Activated CD8-positive, alpha-beta memory T cell treated with anti-CD3 and anti-CD28 coated beads, Interleukin-2, amount 50 U/mL, for 1 hour (primary cell): Measurements from ENCODE around the gene EFL1.

Source experiments
- DNase-seq: peaks from one replicate; pipeline ENCODE4 v3.0.0-alpha.2; 2020; ENCODE audit errors: extremely low read depth

EFL1 gene

DNA sequence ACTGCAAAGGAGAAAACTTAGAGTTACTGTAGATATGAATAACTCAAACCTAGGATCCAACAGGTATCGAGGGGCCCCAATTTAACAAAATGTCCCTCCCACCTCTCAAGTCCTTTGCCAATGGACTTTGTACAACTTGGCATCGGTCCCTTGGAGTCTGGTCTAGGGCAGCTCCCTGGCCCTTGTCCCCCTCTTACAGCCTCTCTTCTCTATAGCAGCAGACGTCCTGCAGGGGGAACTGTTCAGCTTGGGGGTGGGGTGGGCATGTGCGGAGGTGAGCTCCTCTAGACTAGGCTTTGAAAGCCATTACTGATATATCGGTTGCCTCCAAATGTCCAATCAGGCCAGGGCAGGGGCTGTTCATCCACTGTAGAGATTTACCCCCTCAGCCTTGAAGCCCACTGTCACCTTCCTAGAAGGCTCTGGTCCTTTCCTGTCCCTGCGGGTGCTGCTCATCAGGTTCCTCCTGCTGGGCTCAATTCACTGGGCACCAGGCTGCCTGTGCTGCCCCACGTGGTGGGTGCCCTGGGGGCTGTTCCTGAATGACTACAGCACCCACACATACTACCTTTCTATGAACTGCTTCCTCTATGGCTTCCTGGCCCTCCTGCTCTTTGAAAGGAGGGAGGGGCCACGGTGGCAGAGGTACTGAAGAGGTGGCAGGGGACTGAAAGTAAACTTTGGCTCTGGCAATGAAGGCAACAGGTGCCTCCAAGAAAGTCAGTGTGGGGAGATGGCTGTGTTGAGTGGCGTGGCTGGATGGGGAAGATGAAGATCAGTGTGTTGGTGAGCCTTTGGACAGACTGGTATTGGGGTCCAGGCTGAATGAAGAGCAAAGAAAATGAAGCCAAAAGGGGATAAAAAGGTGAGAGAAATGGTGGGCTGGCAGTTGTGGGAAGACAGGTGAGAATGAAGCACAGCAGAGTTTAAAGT, 137.9 kb downstream of the EFL1 start:
- DNase-seq, result no peak

DNA sequence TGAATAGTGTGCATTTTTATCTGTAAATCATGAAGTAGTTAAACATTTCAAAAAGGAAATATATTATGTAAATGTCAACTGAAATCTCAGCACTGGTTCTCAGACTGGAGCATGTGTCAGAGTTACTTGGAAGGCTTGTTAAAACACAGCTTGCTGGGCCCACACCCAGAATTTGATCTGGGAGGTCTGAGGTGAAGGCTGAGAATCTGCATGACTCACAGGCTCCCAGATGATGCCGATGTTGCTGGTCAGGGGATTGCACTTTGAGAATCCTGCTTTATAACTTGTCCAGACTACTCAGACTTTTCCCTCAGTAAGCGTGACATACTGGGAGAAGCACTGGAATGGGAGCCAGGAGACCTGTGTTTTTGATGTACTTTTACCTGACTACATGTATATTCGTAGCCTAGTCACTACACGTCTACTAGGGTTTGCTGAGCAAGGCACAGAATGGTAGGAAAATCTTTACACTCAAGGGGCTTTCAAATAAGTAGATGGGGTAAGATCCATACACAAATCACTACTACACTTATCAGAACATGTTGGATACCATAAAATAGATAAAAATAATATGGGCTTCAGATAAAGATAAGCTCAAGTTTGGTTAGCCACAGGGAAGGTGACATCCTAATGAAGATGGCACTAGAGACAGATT, 139.7 kb downstream of the EFL1 start:
- DNase-seq, result no peak

DNA sequence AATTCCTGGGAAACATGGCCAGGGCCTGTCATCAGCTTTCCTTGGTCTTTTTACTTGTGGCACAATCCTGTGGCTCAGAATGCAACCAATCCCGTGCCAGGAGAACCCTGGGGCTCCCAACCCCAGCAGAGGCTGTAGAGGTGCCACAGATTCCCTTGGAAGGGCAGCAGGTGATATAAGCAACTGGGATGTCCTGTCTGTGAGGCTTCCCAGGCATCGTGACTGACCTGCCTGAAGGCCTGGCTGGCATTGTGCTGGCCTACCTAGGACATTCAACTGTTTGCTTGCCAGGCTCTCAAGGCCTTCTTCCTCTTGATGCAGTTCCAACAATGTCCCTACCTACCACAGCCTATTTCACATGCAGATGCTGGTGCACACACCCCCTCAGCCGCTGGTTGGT, 144.5 kb downstream of the EFL1 start:
- no peak for DNase-seq

DNA sequence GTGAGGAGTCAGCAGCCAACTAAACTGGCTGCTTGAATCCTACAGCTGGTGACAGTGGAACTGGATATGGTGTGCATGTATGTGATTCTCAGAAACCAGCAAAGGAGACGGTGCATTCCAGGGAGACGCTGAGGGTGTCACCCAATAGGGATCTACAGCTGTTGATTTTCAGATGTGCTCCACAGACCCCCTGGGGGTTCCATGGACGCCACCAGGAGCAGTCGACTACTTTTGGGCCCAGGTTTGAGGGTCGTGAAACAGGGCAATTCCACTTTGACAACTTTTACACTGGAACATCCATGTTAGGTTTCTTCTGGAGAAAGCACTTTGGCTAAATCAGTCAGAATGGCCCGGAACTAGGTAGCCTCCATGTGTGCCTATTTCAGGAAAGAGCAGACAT, 145.2 kb downstream of the EFL1 start:
- DNase-seq, result no peak

DNA sequence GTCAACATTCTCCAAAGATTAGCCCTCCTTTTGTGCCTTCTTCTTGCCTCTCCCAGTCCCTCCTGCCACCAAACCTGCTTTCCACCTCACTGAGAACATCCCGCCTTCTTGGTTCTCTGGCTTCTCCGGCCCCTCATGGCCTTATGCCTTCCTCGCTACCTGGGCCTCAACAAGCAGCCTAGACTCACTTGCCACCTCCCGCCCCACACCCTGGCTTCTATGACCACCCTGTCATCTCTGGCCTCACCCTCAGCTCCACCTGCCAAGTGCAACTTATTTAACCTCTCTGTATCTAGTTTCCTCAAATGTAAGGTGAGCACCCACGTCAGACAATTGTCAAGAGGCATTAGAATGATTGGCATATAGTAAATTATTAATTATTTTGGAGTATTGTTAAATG, 147.9 kb downstream of the EFL1 start:
- no peak for DNase-seq

DNA sequence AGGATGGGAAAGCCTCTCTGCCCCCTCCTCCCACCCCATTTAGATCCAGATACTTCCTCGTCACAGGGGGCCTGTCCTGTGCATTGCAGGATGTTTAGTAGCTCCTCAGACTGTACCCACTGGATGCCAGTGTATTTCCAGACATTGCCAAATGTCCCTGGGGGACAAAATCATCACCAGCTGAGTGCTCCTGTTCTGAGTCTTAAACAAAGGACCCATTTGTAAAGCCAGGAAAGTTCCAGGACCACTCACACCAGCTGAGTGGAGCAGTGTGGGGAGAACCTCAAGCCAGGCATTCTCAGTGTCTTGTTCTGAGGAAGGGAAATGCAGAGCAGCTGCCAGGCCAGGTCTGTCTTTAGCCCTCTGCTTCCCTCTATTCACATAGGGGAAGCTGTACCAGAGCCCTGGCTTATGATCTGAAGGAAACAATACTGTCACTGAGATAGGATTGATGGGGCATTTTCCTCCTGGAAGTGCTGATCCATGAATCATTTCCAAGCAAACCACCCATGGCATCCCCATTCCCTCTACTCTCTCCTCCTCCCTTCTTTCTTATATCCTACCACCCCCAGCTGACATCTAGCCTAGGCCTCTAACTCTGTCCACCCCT, 149.3 kb downstream of the EFL1 start:
- DNase-seq, result no peak

DNA sequence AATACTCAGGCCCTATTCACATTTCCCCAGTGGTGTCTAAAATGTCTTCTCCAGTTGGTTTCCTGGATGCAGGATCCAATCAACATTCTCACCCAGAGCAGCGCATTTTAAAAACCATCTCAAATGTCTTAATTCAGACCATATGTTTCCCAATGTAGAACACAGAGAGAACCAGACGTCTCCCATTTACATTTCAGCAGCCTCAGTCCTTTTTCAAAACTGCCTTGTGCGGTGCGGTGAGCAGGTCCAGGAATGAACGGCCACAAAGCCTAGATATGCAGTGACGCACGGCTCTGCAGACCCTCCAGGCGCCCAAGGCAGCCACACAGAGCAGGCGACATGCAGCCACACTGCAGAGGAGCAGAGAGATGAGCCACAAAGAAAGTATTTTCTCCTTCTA, 150.6 kb downstream of the EFL1 start:
- DNase-seq, result no peak

DNA sequence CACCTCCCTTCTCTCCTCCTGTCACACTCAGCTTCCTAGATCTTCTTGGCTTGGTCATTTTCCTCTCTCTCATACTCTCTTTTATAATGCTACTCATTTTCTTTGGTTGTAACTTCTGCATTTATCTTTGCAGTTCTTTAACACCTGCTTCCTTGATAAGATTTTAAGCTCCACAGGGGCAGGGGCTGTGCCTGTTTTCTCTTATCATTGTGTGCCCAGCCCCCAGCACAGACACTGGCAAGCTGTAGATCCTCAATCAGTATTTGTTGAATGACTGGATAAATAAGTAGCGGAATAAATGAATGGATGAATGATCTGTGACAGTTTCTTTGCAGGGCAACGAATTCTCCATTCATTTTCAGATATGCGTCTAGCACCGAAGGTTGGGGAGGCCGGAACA, 152.4 kb downstream of the EFL1 start:
- DNase-seq, result no peak

DNA sequence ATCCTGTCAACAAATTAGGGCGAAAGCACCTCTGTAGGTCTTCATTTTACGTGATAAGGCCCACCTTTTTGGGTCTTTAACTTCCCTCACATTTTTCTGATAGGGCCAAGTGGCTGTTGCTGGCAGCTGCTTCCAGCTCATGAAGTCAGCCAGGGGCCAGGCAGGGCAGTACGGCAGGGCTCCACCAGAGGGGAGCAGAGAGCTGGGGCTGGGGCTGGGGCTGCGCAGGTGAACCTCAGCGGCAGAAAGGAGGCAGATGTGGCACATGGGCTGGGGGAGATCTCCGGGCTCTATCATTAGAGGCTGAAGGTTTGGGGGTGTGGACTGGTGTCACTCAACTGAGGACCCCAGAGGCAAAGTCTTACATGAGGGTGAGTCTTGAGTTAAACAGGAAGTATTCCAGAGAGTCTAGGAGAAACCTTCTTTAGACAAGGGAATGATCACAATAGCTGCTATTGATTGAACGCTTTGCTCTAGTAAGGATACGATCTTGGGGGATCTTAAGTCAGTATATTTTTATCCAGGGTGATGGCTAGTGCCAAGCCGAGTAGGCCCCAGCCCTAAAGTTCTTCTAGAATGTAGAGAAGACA, 153.9 kb downstream of the EFL1 start:
- DNase-seq, result peak; percentile 4

DNA sequence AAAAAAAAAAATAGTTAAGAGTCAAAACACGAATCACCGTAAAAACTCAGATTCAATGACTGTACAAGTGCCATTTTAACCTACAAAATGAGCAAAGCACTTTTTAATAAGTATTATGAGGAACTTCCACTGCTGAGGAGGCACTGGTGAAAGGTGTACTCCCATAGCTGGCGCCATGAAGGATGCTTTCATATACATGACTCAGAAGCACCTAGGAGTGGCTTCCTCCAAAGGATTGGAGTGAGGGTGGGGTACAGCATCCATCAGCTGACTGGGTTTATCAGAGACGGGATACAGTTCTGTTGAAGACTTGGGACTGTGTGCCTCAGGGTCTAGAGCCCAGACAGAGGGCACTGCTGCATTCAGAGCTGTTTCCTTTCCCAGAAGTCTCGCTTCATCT, 155.9 kb downstream of the EFL1 start:
- no peak for DNase-seq

DNA sequence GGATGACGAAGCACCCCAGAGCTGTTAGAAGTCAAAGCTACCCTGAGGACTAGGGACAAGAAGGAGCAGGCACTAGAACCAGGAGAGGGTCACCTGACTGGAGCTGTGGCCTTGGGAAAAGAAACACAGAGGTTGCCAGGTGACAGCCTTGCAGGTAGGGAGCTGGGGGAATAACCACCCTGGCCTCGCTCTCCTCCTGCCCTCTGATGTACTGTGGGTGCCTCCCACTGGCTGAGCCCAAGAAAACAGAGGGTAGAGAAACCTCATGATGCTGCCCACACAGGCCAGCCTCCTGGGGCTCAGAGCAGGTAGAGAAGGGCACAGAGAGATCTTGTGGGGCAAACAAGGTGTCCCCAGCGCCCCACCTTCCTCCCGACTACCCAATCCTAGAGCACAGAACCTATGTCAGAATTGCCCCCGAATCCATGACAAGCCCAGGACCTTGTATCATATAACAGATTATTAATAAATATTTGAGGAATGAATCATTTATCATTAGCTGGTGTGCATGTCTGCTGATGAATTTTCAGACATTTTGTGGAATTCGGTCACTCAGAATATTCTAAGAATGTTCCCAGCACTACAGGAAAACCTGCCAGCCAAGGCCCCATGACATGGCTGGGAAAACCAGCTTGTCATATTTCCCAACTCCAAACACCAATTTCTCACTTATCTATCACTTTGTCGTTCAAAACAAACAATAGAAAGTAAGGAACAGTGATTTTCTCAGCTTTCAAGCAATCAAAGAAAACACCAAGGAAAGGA, 156.9 kb downstream of the EFL1 start:
- DNase-seq, result no peak

DNA sequence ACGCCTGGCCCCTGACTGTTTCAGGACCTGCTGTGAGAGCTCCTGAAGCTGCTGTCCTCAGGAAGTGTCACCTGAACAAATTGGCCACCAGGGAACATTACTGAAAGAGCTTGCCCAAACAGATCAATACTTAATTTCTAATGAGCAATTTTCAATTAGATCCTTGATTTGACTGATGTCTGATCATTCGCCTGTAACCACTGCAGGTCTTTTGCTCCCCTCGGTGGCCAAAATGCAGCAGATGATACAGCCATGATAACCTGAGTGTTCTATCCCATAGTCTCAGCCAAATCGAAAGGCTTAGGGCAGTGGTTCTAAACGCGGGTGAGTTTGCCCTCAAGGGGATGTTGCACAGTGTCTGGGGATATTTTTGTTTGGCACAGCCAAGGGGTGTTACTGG, 159.1 kb downstream of the EFL1 start:
- no peak for DNase-seq

DNA sequence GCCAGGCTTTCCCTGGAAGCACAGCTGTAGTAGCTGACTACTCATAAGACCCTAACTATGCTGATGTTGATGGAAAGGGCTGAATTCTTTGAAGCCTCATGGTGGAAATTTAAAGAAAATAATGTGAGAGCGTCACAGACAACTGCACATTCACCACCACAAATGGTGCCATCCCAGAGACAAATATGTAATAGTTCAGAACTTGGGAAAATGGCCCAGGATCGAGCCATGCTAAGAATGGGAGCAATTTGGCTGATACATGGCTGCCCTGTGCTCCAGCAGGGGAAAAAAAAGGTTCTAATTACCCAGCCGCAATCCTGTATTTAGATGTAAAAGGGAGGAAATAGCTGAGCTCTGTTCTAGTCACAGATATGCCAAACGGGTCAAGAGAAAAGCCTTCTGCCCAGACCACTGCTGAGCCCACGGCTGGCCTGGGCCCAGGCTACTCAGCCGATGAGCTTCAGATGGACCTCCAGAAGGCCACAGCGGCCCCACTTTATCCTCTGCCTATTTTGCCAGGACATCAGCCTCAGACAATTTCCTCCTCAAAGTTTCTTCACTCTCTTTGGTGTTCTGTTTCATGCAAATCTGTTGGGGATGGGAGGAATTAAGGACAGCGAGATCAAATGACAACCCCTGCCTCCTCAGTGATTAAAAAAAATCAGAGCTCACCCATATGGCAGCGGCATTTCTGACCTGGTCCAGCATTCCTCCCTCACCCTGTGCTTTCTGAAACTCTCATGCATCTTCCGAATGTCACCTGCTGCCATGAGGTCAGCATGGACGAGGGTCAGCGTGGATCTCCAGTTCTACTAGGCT, 162.2 kb downstream of the EFL1 start:
- no peak for DNase-seq

DNA sequence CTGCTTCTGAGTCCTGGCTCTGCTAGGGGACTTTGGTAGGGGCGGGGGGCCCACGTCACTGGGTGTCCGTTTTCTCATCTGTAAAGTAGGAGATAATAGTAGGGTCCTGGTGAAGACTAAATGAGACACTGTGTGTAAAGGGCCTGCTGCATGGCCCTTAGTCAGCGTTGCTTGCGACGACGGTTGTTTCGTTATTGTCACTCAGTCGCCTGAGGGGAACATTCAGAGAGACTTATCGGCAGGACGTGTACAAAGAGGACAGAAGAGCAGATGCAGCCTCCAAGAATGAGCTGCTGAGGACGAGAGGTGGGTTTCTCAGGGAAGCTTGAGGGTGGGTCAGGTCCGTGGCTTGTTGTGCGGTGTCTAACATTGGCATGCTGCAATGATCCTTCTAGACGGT, 163.9 kb downstream of the EFL1 start:
- DNase-seq, result no peak

DNA sequence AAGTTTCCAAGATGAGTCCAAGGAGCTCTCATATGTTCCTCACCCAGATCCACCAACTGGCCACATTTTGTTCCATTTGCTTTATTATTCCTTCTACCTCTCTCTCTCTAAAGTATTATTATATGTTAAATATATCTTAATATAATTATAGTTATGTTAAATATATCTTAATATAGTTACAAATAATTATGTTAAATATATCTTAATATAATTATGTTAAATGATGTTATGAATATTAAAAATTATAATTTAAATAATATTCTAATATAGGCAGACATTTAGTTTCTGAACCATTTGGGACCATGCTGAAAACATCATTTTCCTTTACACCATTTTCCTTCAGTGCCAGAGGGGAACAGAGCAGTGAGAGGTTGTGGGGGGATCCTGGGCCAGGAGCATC, 166.7 kb downstream of the EFL1 start:
- no peak for DNase-seq

DNA sequence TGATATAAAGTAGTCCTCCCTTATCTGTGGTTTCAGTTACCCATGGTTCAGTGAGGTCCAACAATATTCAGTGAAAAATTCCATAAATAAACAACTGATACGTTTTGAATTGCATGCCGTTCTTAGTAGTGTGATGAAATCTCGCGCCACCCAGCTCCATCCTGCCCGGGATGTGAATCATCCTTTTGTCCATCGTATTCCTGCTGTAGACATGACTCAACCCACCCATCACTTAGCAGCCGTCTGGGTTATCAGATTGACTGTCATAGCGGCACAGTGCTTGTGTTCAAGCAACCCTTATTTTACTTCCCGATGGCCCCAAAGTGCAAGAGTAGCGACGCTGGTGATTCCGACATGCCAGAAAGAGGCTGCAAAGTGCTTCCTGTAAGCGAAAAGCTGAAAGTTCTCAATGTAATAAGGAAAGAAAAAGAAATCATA, 168.7 kb downstream of the EFL1 start:
- DNase-seq, result no peak

DNA sequence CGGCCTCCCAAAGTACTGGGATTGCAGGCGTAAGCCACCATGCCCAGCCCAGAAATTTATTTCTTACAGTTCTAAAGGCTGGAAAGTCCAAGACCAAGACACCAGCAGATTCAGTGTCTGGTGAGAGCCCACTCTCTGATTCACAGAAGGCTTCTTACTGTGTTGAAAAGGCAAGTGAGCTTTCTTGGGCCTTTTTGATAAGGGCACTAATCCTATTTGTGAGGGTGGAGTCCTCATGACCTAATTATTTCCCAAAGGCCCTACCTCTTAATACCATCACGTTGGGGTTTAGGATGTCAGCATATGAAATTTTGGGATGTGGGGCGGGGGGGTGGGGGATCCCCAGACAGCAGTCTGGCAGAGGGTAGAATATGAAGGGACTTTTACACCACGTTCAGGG, 169.2 kb downstream of the EFL1 start:
- DNase-seq, result no peak

DNA sequence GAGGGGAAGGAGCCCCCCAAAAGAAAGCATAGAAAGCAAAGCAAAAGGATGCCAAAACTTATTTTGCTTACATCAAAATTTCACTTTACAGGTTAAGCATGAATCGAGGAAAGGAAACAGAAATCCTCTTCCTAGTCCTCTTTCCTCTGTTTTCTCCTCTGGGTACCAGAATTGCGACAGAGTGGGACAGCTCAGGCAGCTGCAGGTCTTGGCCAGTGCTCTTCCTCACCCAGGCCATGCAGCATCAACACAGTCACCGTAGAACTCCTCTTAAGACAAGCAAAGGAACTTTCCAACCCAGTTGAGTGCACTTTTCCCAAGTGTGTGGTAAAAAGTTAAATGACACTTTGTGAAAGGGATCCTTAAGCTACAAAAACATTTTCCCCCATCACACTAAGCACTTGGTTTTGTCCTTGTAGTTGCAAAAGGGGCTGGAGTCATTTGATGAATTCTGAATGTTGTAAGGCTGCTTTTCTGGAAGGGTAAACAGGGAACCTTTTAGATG, 170.8 kb downstream of the EFL1 start:
- DNase-seq, result no peak

DNA sequence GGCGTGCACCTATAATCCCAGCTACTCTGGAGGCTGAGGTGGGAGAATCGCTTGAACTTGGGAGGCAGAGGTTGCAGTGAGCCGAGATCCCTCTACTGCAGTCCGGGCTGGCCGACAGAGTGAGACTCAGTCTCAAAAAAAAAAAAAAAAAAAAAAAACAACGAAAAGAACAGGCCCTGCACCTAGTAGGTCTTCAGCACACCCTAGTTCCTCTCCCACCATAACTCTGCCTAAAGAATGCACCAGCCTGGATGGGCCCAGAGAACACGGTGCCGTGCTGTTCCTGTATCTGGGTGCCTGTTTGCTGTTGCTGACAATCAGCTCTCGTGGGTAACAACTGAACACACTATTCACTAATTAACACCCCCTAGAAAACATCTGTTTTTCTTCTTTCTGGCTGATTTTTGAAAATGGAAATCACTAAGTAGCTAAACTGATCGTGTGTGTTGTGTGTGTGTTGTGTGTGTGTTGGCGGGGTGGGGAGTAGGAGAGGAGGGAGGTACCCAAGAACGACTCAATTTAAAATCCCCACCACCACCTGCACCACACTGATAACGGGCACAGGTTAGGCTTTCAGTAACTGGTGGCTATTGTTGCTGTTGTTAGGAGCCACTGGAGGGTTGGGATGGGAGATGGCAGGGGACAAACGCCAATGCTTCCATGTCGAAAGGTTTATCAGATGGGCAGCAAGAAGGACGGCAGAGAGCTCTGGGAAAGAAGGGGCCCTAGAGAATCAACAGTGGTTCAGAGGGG, 176.1 kb downstream of the EFL1 start:
- DNase-seq, result no peak
